Subcutaneous adipose tissue (tissue), 4 donors: Measurements from ENCODE around the gene DMRTA2. TPM values are rescaled to one million over a fixed set of nuclear protein-coding genes. Genes with fewer than 3 reads are reported as not detected.

ENCODE experiments used
- total RNA-seq, 4 donors: library from RNA; depleted of rRNA; stranded (reverse); fragments of >200 nt; gene quantifications; one replicate each; pipeline ENCODE4 v1.1.0, GENCODE V29; 2016
- TF ChIP-seq, protein P1 (sequence below): fragments of 450-650 bp; IDR thresholded peaks from one replicate; pipeline ENCODE4 v1.5.1; 2016; ENCODE audit warnings: low read depth, mild to moderate bottlenecking, control low read depth, antibody characterized with exemption, moderate library complexity

The DMRTA2 gene
- not detected for total RNA-seq

DNA sequence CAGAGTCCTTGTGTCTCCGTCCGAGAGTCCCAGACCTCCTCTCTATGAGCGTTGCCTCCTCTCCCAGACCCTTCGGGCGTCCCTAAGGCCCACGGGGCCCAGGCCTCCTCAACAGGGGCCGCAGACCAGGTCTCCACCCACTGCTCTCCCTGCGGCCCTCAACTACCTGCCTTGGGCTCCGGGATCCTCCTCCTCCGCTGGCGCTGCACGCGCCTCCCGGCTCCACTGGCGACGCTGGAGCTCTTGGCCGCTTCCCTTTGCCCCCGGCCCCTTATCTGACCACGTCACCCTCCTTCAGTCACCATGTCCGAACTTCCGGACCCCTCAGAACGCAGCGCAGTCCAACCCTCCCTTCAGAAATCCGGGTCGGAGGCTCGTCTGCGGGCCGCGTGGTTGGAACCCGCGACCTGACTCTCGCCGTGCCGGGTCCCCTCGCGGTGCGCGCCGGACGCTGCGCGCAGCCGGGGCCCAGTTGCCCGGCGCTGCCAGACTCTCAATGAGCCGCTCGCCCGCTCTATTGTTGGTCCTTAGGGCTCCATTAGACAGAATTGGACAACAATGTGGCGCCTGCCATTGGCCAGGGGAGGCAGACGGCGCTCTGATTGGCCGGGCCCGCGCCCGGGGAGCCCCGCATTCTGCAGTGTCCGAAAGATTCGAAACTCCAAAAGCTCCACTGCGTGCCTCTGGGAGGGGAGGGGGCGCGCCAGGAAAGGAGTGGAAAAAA lies at the start of gene DMRTA2:
Gene DMRTA2, minus strand, starts transcription at position 498 of the 724 bp plus-strand sequence. CDS start 1,907 bp downstream, outside the sequence.
- TF ChIP-seq, protein P1, sequence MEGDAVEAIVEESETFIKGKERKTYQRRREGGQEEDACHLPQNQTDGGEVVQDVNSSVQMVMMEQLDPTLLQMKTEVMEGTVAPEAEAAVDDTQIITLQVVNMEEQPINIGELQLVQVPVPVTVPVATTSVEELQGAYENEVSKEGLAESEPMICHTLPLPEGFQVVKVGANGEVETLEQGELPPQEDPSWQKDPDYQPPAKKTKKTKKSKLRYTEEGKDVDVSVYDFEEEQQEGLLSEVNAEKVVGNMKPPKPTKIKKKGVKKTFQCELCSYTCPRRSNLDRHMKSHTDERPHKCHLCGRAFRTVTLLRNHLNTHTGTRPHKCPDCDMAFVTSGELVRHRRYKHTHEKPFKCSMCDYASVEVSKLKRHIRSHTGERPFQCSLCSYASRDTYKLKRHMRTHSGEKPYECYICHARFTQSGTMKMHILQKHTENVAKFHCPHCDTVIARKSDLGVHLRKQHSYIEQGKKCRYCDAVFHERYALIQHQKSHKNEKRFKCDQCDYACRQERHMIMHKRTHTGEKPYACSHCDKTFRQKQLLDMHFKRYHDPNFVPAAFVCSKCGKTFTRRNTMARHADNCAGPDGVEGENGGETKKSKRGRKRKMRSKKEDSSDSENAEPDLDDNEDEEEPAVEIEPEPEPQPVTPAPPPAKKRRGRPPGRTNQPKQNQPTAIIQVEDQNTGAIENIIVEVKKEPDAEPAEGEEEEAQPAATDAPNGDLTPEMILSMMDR, result no peak

DNA sequence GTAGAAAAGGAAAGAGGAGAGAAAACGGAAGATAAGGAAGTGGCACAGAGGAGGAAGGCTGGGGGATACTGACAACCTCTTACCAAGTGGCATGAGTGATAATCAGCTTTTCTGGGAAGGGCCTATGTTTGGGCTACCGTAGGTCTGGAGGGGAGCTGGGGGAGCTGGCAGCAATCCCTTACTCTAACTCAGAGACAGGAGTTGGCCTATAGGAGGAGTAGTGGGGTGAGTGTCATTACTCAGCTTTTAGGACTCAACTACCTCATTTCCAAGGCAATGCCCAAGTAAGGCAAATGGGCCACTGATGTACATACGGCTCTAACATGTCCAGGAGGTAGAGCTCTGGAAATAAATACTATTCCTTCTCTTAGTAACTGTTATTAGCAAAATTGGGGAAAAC lies 48.7 kb upstream of the DMRTA2 start:
- TF ChIP-seq, protein P1, result no peak

DNA sequence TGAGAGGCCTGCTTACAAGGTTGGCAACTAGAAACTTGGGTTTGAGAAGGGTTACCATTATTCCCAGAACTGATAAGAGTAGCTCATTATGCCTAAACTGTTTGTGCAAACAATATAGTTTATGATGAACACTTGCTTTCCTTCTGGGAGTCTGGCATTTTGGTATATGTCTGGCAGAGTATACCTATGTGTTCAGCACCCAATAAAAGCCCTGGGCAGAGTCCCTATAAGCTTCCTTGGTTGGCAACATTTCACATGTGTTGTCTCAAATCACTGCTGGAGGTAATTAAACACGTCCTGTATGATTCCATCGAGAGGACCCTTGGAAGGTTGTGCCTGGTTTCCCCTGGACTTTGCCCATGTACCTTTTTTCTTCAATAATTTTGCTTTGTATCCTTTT lies 39.7 kb upstream of the DMRTA2 start:
- TF ChIP-seq, protein P1, result no peak

DNA sequence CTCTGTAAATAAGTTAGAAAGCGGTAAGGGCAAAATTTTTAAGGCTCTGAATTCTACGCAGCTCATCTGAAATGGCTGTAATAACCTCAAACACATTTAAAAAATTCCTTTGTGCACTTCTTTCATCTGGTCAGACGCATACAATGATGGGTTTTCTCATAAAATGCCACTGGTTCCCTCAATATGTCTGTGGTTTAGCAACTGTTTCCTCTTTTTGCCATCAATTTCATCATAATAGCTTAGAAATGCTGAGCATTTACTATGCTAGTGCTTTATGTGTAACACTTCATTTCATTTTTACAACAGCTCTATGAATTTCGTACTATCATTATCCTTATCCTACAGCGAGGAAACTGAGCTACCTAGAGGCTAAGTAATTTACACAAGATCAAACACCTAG lies 35.3 kb upstream of the DMRTA2 start:
- TF ChIP-seq, protein P1, result no peak

DNA sequence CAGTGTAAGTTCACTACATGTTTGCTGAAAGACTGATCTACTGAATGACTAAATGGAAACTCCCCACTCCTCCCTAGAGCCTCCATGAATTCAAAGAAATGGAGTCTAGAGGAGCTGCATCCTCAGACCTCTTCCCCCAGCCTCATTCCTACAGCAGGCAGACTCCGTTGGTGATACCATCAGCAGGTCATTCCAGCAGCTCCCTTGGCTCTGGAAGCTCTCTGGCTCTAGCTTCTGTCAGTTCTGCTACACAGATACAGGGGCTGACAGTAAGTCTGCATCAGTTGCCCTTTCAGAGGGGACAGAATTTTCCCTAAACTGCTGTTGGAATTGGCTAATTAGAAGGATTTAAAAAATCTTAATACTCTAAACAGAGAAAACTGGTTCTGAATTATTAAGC lies 31.7 kb upstream of the DMRTA2 start:
- TF ChIP-seq, protein P1, result no peak

DNA sequence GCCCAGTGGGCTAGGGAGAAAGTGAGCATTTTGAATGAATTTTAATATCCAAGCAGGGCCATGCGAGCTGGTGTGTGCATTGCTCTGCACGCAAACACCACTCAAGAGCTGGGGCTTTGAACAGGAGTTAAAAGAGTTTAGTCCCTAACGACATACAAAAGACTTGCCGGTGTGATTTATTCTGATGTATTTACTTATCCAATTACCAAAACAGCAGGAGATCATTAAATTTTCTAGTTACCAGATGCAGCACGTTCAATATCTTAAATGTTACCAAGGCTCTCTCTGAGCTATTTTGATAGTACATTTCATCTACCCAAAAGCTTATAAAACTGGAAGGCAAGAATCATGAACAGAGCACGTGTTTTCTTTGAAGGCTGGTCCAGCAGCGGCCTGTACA lies 30.0 kb upstream of the DMRTA2 start:
- TF ChIP-seq, protein P1, result no peak

DNA sequence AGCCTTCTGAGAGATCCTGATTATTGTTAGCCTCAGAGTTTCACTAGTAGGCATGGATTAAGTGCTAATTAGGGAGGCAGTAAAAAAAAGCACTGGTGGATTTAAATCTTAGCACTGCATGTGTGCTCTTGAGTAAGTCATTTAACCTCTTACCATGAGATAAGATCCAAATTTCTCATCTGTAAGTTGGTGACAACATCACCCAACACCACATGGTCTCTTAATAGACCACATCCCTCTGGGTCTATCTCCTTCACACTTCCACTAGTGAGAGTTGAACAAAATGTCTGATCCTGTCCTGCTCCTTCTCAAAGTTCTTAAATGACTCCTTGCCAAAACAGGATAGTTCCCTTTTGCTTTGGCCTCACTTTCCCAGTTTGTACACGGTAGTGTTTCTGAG lies 29.5 kb upstream of the DMRTA2 start:
- TF ChIP-seq, protein P1, result no peak
